ENCODE data around the gene DALRD3.

DNA sequence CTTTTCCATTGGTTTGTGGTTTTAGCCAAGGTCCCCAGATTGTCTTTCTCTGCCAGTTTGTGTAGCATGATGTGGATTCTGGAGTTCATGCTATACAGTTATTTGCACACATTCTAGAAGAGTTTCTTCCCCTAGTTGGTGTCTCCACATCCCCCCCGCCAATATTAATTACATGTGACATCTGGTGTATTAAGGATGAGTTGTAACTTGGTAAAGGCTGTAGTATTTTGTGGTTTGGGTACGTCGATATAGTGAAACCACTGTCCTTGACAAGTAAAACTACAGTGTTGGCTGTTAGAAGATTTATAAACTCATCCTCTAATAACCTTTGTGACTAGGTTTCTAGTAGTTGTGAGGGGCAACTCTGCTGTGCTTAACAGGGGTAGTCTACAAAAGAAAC is 52.0 kb downstream of the DALRD3 start:
- no peak for TF ChIP-seq POLR2A (IDR thresholded peaks at IDR 0.05)
- TF ChIP-seq, protein P1, sequence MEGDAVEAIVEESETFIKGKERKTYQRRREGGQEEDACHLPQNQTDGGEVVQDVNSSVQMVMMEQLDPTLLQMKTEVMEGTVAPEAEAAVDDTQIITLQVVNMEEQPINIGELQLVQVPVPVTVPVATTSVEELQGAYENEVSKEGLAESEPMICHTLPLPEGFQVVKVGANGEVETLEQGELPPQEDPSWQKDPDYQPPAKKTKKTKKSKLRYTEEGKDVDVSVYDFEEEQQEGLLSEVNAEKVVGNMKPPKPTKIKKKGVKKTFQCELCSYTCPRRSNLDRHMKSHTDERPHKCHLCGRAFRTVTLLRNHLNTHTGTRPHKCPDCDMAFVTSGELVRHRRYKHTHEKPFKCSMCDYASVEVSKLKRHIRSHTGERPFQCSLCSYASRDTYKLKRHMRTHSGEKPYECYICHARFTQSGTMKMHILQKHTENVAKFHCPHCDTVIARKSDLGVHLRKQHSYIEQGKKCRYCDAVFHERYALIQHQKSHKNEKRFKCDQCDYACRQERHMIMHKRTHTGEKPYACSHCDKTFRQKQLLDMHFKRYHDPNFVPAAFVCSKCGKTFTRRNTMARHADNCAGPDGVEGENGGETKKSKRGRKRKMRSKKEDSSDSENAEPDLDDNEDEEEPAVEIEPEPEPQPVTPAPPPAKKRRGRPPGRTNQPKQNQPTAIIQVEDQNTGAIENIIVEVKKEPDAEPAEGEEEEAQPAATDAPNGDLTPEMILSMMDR (IDR thresholded peaks at IDR 0.05), result no peak

All from ovary (tissue), 3 donors.